Naive thymus-derived CD4-positive, alpha-beta T cell (primary cell): Measurements from ENCODE around the gene ATP2B2. TPM values are rescaled to one million over a fixed set of nuclear protein-coding genes. Genes with fewer than 3 reads are reported as not detected.

ENCODE experiments used
- ATAC-seq: fragments of 150-1000 bp; cut with Tn5 transposase; 2 replicates; pipeline ENCODE4 v1.10.0; 2021; ENCODE audit warnings: mild to moderate bottlenecking, moderate library complexity
- CTCF ChIA-PET: fragments of 350-600 bp; sonication (Branson Sonifier 250); formaldehyde crosslinking; loops from one replicate; lab custom pipeline; 2021; ENCODE audit warnings: antibody characterized with exemption; lab: Charles Lee
- POLR2A ChIA-PET: fragments of 350-600 bp; sonication (Branson Sonifier 250); formaldehyde crosslinking; loops from one replicate; lab custom pipeline; 2021; ENCODE audit warnings: antibody characterized with exemption, inconsistent platforms; lab: Charles Lee
- DNase-seq, 9 donors: peaks; one replicate each; pipeline versions ENCODE4 v3.0.0 to v3.0.0-alpha.2; 2020 to 2022; ENCODE audit warnings: mixed read lengths in 1 of 9
- H3K27ac ChIP-seq: one replicate; pipeline ENCODE4 v1.7.0; 2013; ENCODE audit warnings: mild to moderate bottlenecking, low read depth, low read length, moderate library complexity
- H3K27me3 ChIP-seq, 2 donors: one replicate each; pipeline ENCODE4 v1.7.0; 2013; ENCODE audit warnings: low read length in 2 of 2, mild to moderate bottlenecking in 2 of 2, moderate library complexity in 2 of 2; ENCODE audit not compliant: control insufficient read depth in 2 of 2, insufficient read depth in 2 of 2
- H3K36me3 ChIP-seq, 3 experiments: 1 replicate in 2 of 3; 2 replicates in 1 of 3; pipeline ENCODE4 v1.7.0; 2013; ENCODE audit warnings: low read length in 3 of 3, mild to moderate bottlenecking in 3 of 3, moderate library complexity in 1 of 3; ENCODE audit not compliant: insufficient read depth in 3 of 3, control insufficient read depth in 2 of 3
- H3K4me1 ChIP-seq, 2 donors: one replicate each; pipeline ENCODE4 v1.7.0; 2013; ENCODE audit warnings: low read length in 2 of 2, mild to moderate bottlenecking in 2 of 2, moderate library complexity in 1 of 2; ENCODE audit not compliant: control insufficient read depth in 2 of 2, insufficient read depth in 2 of 2
- H3K4me3 ChIP-seq: 2 replicates; pipeline ENCODE4 v1.7.0; 2013; ENCODE audit warnings: mild to moderate bottlenecking, low read length
- H3K9me3 ChIP-seq, 3 experiments: 1 replicate in 2 of 3; 2 replicates in 1 of 3; pipeline ENCODE4 v1.7.0; 2013; ENCODE audit warnings: low read length in 3 of 3; ENCODE audit not compliant: control insufficient read depth in 2 of 3
- H3K27ac Mint-ChIP-seq, 9 donors: one replicate each; pipeline ENCODE4 v1.8.0; 2020 to 2022; ENCODE audit warnings: mixed read lengths in 9 of 9, mild to moderate bottlenecking in 8 of 9, moderate library complexity in 5 of 9, inconsistent platforms in 2 of 9
- H3K27me3 Mint-ChIP-seq, 5 donors: one replicate each; pipeline ENCODE4 v1.8.0; 2021 to 2022; ENCODE audit warnings: mixed read lengths in 5 of 5, mild to moderate bottlenecking in 1 of 5
- H3K36me3 Mint-ChIP-seq, 5 donors: one replicate each; pipeline ENCODE4 v1.8.0; 2020 to 2022; ENCODE audit warnings: mixed read lengths in 5 of 5, mild to moderate bottlenecking in 3 of 5, inconsistent platforms in 1 of 5
- H3K4me1 Mint-ChIP-seq, 7 donors: one replicate each; pipeline ENCODE4 v1.8.0; 2020 to 2022; ENCODE audit warnings: mixed read lengths in 7 of 7, mild to moderate bottlenecking in 3 of 7, inconsistent platforms in 1 of 7
- H3K4me3 Mint-ChIP-seq, 10 donors: one replicate each; pipeline ENCODE4 v1.8.0; 2020 to 2022; ENCODE audit warnings: mild to moderate bottlenecking in 10 of 10, mixed read lengths in 10 of 10, moderate library complexity in 6 of 10, inconsistent platforms in 2 of 10
- H3K9me3 Mint-ChIP-seq, 11 donors: one replicate each; pipeline ENCODE4 v1.8.0; 2020 to 2022; ENCODE audit warnings: mixed read lengths in 11 of 11, mild to moderate bottlenecking in 4 of 11, inconsistent platforms in 1 of 11, moderate library complexity in 1 of 11
- intact Hi-C, 2 donors: fragments of 100-400 bp; cut with micrococcal nuclease; formaldehyde crosslinking; loops; one replicate each; pipeline ENCODE4 v1.15.1; 2023
- polyA plus RNA-seq, 2 donors: library from polyadenylated mRNA; unstranded; fragments of 300-500 nt; fragmentation: Illumina TruSeq; gene quantifications; one replicate each; pipeline ENCODE4 v1.2.3, GENCODE V29; 2021
- total RNA-seq, 6 experiments: library from RNA in 5 of 6; stranded (reverse) in 5 of 6; gene quantifications; 1 replicate in 5 of 6; 2 replicates in 1 of 6; pipeline ENCODE4 v1.2.3 and lab custom pipeline; 2021 to 2026

The ATP2B2 gene
- total and polyA plus RNA-seq, 7 experiments from 2014 or later, result not detected

DNA sequence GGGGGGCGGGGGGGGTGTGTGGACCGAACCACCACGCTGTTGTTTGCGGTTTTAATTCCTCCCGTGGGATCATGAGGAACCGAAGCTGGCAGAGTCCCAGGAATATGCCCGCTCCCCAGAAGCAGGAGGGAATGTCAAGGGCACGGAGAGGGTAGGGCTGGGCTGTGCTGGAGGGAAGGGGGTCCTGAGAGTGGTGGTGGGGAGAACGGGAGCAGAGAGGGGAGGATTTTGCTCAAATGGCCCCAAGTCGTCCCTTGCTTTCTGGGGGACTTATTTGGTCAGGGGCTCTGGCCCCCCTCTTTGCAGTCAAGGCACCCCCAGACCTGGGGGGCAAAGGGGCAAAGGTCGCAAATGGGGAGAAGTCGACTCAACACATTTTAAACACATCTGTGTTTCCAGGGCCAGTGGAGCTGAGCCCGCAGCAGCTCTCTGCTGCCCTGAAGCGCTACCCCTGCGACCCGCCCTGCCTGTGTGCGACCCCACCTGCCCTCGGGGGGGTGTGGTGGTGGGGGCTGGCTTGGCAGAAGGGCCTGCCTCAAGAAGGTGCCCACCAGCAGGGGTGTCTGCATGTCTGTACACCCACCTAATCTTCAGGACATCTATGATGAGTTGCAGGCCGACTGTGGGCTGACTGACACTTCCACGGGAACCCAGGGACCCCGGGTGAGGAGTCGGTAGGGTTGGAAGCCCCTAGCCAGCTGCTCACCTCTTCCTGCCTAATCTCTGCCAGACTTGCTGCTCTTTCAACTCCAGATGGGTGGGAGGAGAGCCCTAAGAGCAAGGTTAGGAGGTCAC is 602 bp upstream of the ATP2B2 start:
- ATAC-seq, result no peak

DNA sequence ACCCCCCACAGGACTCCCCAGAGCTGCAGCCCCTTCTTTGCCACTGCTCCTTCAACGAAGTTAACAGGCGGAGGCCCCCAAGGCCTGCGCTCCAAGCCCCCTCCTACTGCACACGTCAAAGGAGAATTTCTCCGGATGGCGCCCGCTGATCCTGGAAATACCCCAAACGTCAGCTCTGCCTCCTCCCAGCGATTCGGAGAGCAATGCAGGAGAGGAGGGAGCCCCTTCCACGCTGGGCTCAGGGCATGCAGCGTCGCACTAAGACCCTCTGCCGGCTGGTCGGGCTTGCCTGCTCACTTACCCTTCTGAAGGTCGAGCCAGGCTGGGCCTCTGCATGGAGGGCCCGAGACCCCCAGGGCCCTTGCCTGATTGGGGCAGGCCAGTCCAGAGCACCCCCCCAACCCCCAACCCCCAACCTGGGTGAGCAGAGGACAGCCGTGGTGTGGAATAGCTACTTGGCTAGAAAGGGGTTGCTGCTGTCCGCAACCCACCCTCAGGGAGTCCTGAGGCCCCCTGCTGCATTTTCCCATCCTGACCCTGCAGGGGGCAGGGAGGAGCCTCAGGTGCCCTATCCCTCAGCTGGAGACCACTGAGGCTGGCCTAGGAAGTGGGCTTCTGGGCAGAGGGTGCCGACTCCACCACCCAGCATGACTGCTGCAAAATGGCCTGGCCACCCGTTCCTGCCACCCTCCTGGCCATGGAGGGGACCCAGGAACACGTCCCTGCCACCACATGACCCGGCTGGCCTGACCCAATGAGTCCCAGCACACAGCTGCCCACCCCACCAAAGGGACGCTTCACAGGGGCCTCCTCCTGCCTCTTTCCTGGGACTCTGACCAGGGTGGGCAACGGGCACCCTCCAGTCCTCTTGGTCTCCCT is 976 bp downstream of the ATP2B2 start:
- Histone ChIP-seq H3K36me3 (no peaks in the 10 kb centered on the region), H3K9me3 (no peaks in the 10 kb centered on the region), H3K4me3 (no peak overlapping the region), H3K4me1 (no peaks in the 10 kb centered on the region), H3K27me3 (peaks cover 0 to 4% of the 10 kb centered on the region in 2 donors), H3K27ac (no peak overlapping the region)
- DNase-seq (no peak), ATAC-seq (no peak)
- no peak overlapping the region for H3K27ac Mint-ChIP-seq
- H3K4me1 Mint-ChIP-seq, result peaks cover 0 to 3% (median 0%) of the 10 kb centered on the region in 7 donors
- no peaks in the 10 kb centered on the region for H3K36me3 Mint-ChIP-seq
- intact Hi-C loops, result loop anchor here in 1 of 2 donors (10.0 kb wide), 1 partner anchor 70 kb away; no protein-coding TSS in a partner anchor
- CTCF ChIA-PET, result no interaction called here
- peak overlapping the region in 8 of 10 donors; percentile 58 to 76 (median 68) for H3K4me3 Mint-ChIP-seq
- H3K27me3 Mint-ChIP-seq, result peaks cover 0 to 31% (median 24%) of the 10 kb centered on the region in 5 donors
- POLR2A ChIA-PET, result no interaction called here
- no peaks in the 10 kb centered on the region for H3K9me3 Mint-ChIP-seq

More for the DNA sequence above, 602 bp upstream of the ATP2B2 start:
- peaks cover 0 to 31% (median 27%) of the 10 kb centered on the region in 5 donors for H3K27me3 Mint-ChIP-seq
- ChIA-PET POLR2A (no interaction called here), CTCF (no interaction called here)
- intact Hi-C loops, result loop anchor here in 1 of 2 donors (10.0 kb wide), 1 partner anchor 71 kb away; no protein-coding TSS in a partner anchor
- no peaks in the 10 kb centered on the region for H3K9me3 Mint-ChIP-seq
- H3K27ac Mint-ChIP-seq, result no peak overlapping the region
- no peak for DNase-seq
- Histone ChIP-seq H3K27ac (no peak overlapping the region), H3K36me3 (no peaks in the 10 kb centered on the region), H3K4me1 (no peaks in the 10 kb centered on the region), H3K9me3 (no peaks in the 10 kb centered on the region), H3K4me3 (no peak overlapping the region), H3K27me3 (peaks cover 0 to 4% of the 10 kb centered on the region in 2 donors)
- H3K4me1 Mint-ChIP-seq, result peaks cover 0 to 3% (median 0%) of the 10 kb centered on the region in 7 donors
- H3K4me3 Mint-ChIP-seq, result peak overlapping the region in 6 of 10 donors; percentile 42 to 70 (median 56)
- H3K36me3 Mint-ChIP-seq, result no peaks in the 10 kb centered on the region

DNA sequence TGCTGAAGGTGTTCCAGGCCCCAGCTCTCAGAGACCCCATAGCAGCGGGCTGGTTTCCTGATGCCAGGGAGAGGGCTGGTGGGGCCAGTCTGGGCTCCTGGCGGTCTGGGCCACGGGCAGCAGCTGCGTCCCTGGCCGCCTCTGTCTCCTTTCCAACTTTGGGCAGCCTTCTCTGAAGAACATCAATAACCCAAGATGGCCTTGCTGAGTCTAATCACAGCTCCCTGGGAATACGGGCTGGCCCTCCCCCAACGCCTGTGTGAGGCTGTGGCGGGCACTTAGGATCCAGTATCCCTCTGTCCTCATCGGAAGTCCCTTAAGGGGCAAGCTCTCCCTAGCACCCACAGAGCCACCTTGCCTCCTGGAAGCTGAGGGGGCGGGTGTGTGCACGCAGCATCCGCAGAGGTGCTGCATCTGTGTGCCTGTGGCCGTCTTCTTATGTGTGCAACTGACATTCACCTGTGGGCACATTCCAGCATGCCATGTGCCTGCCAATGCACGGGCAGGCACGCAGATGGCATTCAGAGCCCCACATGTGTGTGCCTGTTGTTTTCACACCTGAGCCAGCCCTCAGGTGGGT is 2.1 kb downstream of the ATP2B2 start:
- H3K4me3 ChIP-seq, result no peak overlapping the region
- no peak for DNase-seq
- peaks cover 0 to 31% (median 24%) of the 10 kb centered on the region in 5 donors for H3K27me3 Mint-ChIP-seq
- POLR2A ChIA-PET, result no interaction called here
- no peaks in the 10 kb centered on the region for H3K4me1 ChIP-seq
- CTCF ChIA-PET, result no interaction called here
- H3K4me1 Mint-ChIP-seq, result peaks cover 0 to 3% (median 0%) of the 10 kb centered on the region in 7 donors
- H3K27ac ChIP-seq, result no peak overlapping the region
- no peaks in the 10 kb centered on the region for H3K9me3 ChIP-seq
- intact Hi-C loops, result loop anchor here in 1 of 2 donors (10.0 kb wide), 1 partner anchor 69 kb away; no protein-coding TSS in a partner anchor
- H3K36me3 ChIP-seq, result no peaks in the 10 kb centered on the region
- peaks cover 0 to 4% of the 10 kb centered on the region in 2 donors for H3K27me3 ChIP-seq
- H3K36me3 Mint-ChIP-seq, result no peaks in the 10 kb centered on the region
- no peak overlapping the region for H3K27ac Mint-ChIP-seq
- no peaks in the 10 kb centered on the region for H3K9me3 Mint-ChIP-seq
- H3K4me3 Mint-ChIP-seq, result no peak overlapping the region
- ATAC-seq, result no peak

DNA sequence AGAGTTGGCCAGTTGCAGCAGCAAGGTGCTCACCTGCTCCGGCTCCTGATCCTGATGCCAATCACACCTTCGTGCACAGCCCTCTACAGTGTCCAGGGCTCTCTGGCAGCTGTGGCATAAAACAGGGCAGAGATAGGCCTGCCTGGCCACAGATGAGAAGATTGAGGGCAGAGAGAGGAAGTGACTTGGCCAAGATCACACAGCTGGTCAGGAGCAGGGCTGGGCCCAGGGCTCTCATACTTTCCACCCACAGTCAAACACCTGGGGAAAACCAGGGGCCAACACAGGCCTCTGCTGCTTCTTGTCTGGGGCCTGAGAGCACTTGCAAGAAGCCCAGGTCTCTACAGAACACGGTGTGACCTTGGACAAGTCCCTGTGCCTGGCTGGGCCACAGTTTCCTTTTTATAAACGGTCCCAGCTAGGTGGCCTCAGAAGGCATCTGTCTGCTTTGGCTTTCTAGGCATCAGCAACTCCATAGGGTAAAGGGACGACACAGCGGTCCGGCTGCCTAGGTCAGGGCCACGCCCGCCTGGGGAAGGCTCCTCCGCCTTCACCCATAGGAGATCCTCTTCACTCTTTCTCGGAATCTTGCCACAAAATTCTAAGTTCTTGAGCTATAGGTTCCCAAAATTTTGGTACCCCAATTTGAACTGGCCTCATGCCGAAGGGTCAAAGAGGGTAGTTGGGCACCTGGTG is 3.1 kb downstream of the ATP2B2 start:
- POLR2A ChIA-PET, result no interaction called here
- Mint-ChIP-seq H3K9me3 (no peaks in the 10 kb centered on the region), H3K27ac (no peak overlapping the region), H3K36me3 (no peaks in the 10 kb centered on the region), H3K4me1 (peaks cover 0 to 3% (median 0%) of the 10 kb centered on the region in 7 donors), H3K27me3 (peaks cover 0 to 27% (median 20%) of the 10 kb centered on the region in 5 donors), H3K4me3 (no peak overlapping the region)
- H3K36me3 ChIP-seq, result no peaks in the 10 kb centered on the region
- peaks cover 0 to 4% of the 10 kb centered on the region in 2 donors for H3K27me3 ChIP-seq
- CTCF ChIA-PET, result no interaction called here
- no peak for DNase-seq
- intact Hi-C loops, result loop anchor here in 1 of 2 donors (10.0 kb wide), 1 partner anchor 68 kb away; no protein-coding TSS in a partner anchor
- ATAC-seq, result no peak
- H3K27ac ChIP-seq, result no peak overlapping the region
- no peaks in the 10 kb centered on the region for H3K4me1 ChIP-seq
- H3K9me3 ChIP-seq, result no peaks in the 10 kb centered on the region
- H3K4me3 ChIP-seq, result no peak overlapping the region

DNA sequence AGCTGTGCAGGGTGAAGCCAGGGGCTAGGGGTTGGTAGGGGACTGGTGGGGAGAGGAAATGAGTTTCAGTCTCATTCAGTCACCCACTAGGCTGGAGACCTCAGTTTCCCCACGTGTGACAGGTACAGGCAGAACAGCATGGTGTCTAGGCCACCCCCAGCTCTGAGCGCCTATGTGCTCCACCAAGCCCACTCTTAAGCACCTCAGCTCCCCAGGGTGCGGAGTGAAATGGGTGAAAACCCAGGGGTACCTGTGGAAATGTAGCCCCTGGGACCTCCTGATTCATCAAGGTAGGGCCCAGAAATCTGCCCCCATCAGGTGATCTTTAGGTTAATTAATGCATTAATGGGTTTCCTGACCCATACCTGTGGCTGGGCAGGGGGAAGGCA is 3.7 kb downstream of the ATP2B2 start:
- POLR2A ChIA-PET, result no interaction called here
- no peaks in the 10 kb centered on the region for H3K4me1 ChIP-seq
- no peak overlapping the region for H3K4me3 ChIP-seq
- no peak overlapping the region for H3K27ac ChIP-seq
- H3K36me3 Mint-ChIP-seq, result no peaks in the 10 kb centered on the region
- H3K27ac Mint-ChIP-seq, result no peak overlapping the region
- H3K27me3 Mint-ChIP-seq, result peaks cover 0 to 27% (median 20%) of the 10 kb centered on the region in 5 donors
- intact Hi-C loops, result loop anchor here in 1 of 2 donors (10.0 kb wide), 1 partner anchor 67 kb away; no protein-coding TSS in a partner anchor
- H3K9me3 ChIP-seq, result no peaks in the 10 kb centered on the region
- H3K4me1 Mint-ChIP-seq, result peaks cover 0 to 3% (median 0%) of the 10 kb centered on the region in 7 donors
- H3K36me3 ChIP-seq, result no peaks in the 10 kb centered on the region
- ATAC-seq, result no peak
- DNase-seq, result no peak
- CTCF ChIA-PET, result no interaction called here
- peaks cover 0 to 4% of the 10 kb centered on the region in 2 donors for H3K27me3 ChIP-seq
- H3K4me3 Mint-ChIP-seq, result no peak overlapping the region
- H3K9me3 Mint-ChIP-seq, result no peaks in the 10 kb centered on the region
